ENCODE measurements around the gene CRYBG2. TPM values are rescaled to one million over a fixed set of nuclear protein-coding genes. Genes with fewer than 3 reads are reported as not detected.

The CRYBG2 gene
- total RNA-seq, 1 donor from 2014 or later: 3.0 TPM

DNA sequence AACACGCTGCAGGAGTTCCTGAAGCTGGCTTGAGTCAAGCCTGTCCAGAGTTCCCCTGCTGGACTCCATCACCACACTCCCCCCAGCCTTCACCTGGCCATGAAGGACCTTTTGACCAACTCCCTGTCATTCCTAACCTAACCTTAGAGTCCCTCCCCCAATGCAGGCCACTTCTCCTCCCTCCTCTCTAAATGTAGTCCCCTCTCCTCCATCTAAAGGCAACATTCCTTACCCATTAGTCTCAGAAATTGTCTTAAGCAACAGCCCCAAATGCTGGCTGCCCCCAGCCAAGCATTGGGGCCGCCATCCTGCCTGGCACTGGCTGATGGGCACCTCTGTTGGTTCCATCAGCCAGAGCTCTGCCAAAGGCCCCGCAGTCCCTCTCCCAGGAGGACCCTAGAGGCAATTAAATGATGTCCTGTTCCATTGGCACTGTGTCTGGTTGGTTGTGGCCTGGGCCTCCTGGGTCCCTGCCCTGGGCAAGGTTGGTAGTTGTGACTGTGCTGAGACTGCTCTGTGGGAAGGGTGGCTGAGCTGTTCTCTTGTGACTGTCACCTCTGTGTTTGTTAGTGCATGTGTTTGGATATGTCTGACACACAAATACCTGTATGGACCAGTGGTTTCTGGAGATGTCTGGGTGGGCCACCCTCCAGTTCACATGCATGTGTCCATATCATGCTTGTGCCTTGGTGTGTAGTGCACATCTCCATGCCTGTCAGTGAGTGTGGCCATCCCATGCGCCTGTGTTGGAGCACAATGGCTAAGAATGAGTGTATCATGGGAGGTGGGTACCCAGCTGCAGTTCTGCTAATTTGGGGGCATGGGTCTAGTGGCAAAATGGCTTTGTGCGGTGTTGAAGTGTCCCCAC is 72.6 kb downstream of the CRYBG2 start:
- H3K4me3 ChIP-seq: peak overlapping the region; percentile 76
- H2AFZ ChIP-seq (replicated peaks): no peak overlapping the region
- H3K9ac ChIP-seq: no peak overlapping the region
- H3K27ac ChIP-seq: peak overlapping the region; percentile 31
- H3K9me3 Mint-ChIP-seq: no peaks in the 10 kb centered on the region
- no peaks in the 10 kb centered on the region for H3K9me3 ChIP-seq (ENCODE audit: low read depth)
- peaks cover 23% of the 10 kb centered on the region for H3K79me2 ChIP-seq (ENCODE audit: low read depth)
- H3K4me1 Mint-ChIP-seq: peaks cover 52% of the 10 kb centered on the region
- peaks cover 24% of the 10 kb centered on the region for H3K4me1 ChIP-seq
- H3K27me3 ChIP-seq: no peaks in the 10 kb centered on the region
- H3K36me3 ChIP-seq: no peaks in the 10 kb centered on the region
- peaks cover 43% of the 10 kb centered on the region for H3F3A ChIP-seq (ENCODE audit: low read depth)
- H3K27ac Mint-ChIP-seq: peak overlapping the region; percentile 84
- peak overlapping the region; percentile 80 for H3K4me3 Mint-ChIP-seq
- H3K27me3 Mint-ChIP-seq (ENCODE audit: insufficient read depth, low read depth): peaks cover 9% of the 10 kb centered on the region
- TF ChIP-seq EZH2 (IDR thresholded peaks at IDR 0.05) (no peak), EZH2phosphoT487 (IDR thresholded peaks at IDR 0.05) (no peak)
- TF ChIP-seq, protein P1, sequence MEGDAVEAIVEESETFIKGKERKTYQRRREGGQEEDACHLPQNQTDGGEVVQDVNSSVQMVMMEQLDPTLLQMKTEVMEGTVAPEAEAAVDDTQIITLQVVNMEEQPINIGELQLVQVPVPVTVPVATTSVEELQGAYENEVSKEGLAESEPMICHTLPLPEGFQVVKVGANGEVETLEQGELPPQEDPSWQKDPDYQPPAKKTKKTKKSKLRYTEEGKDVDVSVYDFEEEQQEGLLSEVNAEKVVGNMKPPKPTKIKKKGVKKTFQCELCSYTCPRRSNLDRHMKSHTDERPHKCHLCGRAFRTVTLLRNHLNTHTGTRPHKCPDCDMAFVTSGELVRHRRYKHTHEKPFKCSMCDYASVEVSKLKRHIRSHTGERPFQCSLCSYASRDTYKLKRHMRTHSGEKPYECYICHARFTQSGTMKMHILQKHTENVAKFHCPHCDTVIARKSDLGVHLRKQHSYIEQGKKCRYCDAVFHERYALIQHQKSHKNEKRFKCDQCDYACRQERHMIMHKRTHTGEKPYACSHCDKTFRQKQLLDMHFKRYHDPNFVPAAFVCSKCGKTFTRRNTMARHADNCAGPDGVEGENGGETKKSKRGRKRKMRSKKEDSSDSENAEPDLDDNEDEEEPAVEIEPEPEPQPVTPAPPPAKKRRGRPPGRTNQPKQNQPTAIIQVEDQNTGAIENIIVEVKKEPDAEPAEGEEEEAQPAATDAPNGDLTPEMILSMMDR (IDR thresholded peaks at IDR 0.05): no peak
- H3K4me2 ChIP-seq: peak overlapping the region; percentile 88
- H4K20me1 ChIP-seq (ENCODE audit: low read depth): peaks cover 11% of the 10 kb centered on the region
- H3K36me3 Mint-ChIP-seq: peaks cover 18% of the 10 kb centered on the region
- DNase-seq (ENCODE audit: low spot score): peak; percentile 17

DNA sequence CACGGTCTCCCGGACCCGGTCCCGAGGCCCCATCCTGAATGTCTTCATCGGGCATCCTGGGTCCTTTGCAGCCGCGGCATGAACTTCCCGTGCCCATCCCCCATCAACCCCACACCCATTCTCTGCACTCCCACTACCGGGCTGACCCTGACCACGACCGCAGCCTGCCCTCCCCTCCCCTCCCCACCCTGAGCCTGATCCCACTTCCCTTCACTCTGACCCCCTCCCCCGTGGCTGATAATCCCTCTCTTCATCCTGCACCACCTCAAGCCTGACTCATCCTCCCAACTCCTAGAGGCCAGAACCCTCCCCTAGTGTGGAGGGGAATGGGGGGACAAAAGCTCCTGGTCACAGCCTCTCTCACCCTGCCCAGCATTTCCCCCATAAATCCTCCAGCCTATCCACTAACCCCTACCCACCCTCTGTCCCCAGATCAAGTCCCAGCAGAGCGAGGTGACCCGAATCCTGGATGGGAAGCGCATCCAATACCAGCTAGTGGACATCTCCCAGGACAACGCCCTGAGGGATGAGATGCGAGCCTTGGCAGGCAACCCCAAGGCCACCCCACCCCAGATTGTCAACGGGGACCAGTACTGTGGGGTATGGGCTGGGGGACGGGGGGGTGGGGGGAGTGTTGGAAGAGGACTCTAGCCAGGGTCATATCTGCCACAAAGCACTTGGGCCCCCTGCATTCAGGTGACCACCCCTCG is 73.4 kb downstream of the CRYBG2 start:
- peaks cover 59% of the 10 kb centered on the region for H3K4me1 Mint-ChIP-seq
- peak overlapping the region; percentile 12 for H3K9ac ChIP-seq
- H3K4me3 ChIP-seq: peak overlapping the region; percentile 76
- peaks cover 20% of the 10 kb centered on the region for H3K36me3 Mint-ChIP-seq
- H4K20me1 ChIP-seq (ENCODE audit: low read depth): peaks cover 11% of the 10 kb centered on the region
- H3K36me3 ChIP-seq: no peaks in the 10 kb centered on the region
- peak overlapping the region; percentile 50 for H3K27ac ChIP-seq
- TF ChIP-seq EZH2phosphoT487 (IDR thresholded peaks at IDR 0.05): no peak
- TF ChIP-seq, protein P1 (IDR thresholded peaks at IDR 0.05): no peak
- H3K4me2 ChIP-seq: peak overlapping the region; percentile 88
- peaks cover 9% of the 10 kb centered on the region for H3K27me3 Mint-ChIP-seq (ENCODE audit: insufficient read depth, low read depth)
- H3K27me3 ChIP-seq: no peaks in the 10 kb centered on the region
- H3K79me2 ChIP-seq (ENCODE audit: low read depth): peaks cover 23% of the 10 kb centered on the region
- peaks cover 24% of the 10 kb centered on the region for H3K4me1 ChIP-seq
- H3F3A ChIP-seq (ENCODE audit: low read depth): peaks cover 45% of the 10 kb centered on the region
- no peak for DNase-seq (ENCODE audit: low spot score)
- peak overlapping the region; percentile 79 for H3K27ac Mint-ChIP-seq
- no peaks in the 10 kb centered on the region for H3K9me3 ChIP-seq (ENCODE audit: low read depth)
- H3K9me3 Mint-ChIP-seq: no peaks in the 10 kb centered on the region
- H2AFZ ChIP-seq (replicated peaks): no peak overlapping the region
- peak overlapping the region; percentile 90 for H3K4me3 Mint-ChIP-seq

DNA sequence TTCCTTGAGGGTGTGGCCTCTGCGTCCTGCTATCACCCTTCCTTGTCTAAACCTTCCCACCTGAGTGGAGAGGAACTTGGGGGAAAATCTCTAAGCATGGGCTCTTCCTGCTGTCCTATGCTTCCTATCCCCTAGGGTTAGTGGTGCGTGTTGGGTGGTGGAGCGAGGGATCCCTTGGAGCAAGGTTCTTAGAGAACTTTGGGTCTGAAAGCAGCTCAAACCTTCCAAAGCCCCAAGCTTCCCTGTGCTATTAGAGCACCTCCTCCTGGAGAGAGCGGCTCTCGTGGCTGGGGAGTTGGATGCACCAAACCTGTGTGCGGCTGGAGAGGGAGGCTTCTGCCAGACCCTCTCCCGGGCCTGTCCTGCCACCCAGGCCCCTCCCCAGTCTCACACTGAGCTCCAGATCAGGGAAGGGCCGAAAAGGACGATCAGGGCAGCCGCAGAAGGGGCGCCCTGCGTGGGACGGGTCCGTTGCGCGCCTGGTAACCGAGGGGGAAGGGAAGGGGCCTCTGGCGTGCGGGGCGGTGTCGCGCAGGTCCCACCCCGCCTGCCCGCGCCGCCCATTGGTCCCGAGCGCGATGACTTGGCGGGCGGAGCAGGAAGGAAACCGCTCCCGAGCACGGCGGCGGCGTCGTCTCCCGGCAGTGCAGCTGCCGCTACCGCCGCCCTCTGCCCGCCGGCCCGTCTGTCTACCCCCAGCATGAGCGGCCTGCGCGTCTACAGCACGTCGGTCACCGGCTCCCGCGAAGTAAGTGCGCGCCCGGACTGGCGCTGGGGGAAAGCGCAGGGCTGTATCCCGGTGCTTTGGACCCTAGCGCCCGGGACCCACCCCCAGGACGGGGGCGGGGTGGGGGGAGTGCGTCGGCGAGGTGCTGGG is 74.2 kb downstream of the CRYBG2 start, which contains the start of gene SH3BGRL3:
Gene SH3BGRL3, plus strand, starts transcription at position 631 of the 877 bp plus-strand sequence. Its CDS starts 70 bp downstream, at position 701.
- H3K27ac Mint-ChIP-seq: peak within 1 kb of the TSS; percentile 79
- H3K4me3 ChIP-seq: peak within 1 kb of the TSS; percentile 76
- peak within 1 kb of the TSS; percentile 63 for H2AFZ ChIP-seq (replicated peaks)
- H3K9me3 ChIP-seq (ENCODE audit: low read depth): no peaks in the 10 kb centered on the region
- peak within 1 kb of the TSS; percentile 88 for H3K4me2 ChIP-seq
- peaks cover 22% of the 10 kb centered on the region for H3K36me3 Mint-ChIP-seq
- H3K9ac ChIP-seq: peak within 1 kb of the TSS; percentile 12
- TF ChIP-seq EZH2 (IDR thresholded peaks at IDR 0.05) (no peak), EZH2phosphoT487 (IDR thresholded peaks at IDR 0.05) (no peak)
- TF ChIP-seq, protein P1 (IDR thresholded peaks at IDR 0.05): peak; percentile 57
- peaks cover 58% of the 10 kb centered on the region for H3K4me1 Mint-ChIP-seq
- H3K9me3 Mint-ChIP-seq: no peaks in the 10 kb centered on the region
- peaks cover 23% of the 10 kb centered on the region for H3K79me2 ChIP-seq (ENCODE audit: low read depth)
- peak within 1 kb of the TSS; percentile 90 for H3K4me3 Mint-ChIP-seq
- peak; percentile 91 for DNase-seq (ENCODE audit: low spot score)
- H3K27me3 Mint-ChIP-seq (ENCODE audit: insufficient read depth, low read depth): peaks cover 9% of the 10 kb centered on the region
- H3F3A ChIP-seq (ENCODE audit: low read depth): peaks cover 48% of the 10 kb centered on the region
- H3K27me3 ChIP-seq: no peaks in the 10 kb centered on the region
- peaks cover 21% of the 10 kb centered on the region for H3K4me1 ChIP-seq
- peak within 1 kb of the TSS; percentile 50 for H3K27ac ChIP-seq
- peaks cover 11% of the 10 kb centered on the region for H4K20me1 ChIP-seq (ENCODE audit: low read depth)
- no peaks in the 10 kb centered on the region for H3K36me3 ChIP-seq

Measured in neural progenitor cell (in vitro differentiated cells).